K562 (cell line): ENCODE data around the gene POU3F1. TPM values are rescaled to one million over a fixed set of nuclear protein-coding genes. Genes with fewer than 3 reads are reported as not detected.
A peak's percentile ranks its signal among the peaks of the same experiment; 100 is the strongest.

Experiments
- ATAC-seq: fragments of 200-7000 bp; cut with Tn5 transposase; 3 replicates; pipeline ENCODE4 v1.9.1; 2020; ENCODE audit warnings: moderate library complexity
- BruUV-seq: library from RNA; stranded (reverse); fragments of 400-500 nt; replicated peaks from 2 replicates; lab custom pipeline; 2021; lab: Mats Ljungman, UMichigan
- CTCF ChIA-PET: fragments of 300-600 bp; formaldehyde crosslinking; extraction: SDS; loops from one replicate; lab custom pipeline; 2021; ENCODE audit warnings: low intra/inter-chr PET ratio; lab: Yijun Ruan, JAX
- POLR2A ChIA-PET: fragments of 300-600, 350-650 bp; sonication (Branson Sonifier 250); formaldehyde crosslinking; extraction: SDS; loops from one replicate; lab custom pipeline; 2021; ENCODE audit warnings: antibody characterized with exemption, inconsistent platforms; lab: Yijun Ruan, JAX
- DNase-seq, 4 experiments: peaks; one replicate each; pipeline versions ENCODE4 v3.0.0 to v3.0.0-alpha.2; 2011 to 2018; ENCODE audit warnings: low spot score in 3 of 4, mixed read lengths in 3 of 4; ENCODE audit errors: extremely low read depth in 1 of 4
- FAIRE-seq: peaks from 2 replicates; lab custom pipeline; 2011; peaks lifted over from hg19 to GRCh38; lab: Jason Lieb, UNC
- H2AFZ ChIP-seq: 2 replicates; pipeline ENCODE4 v1.6.0; 2011; ENCODE audit warnings: low read depth, low read length, control low read depth, inconsistent platforms
- H3K27ac ChIP-seq: fragments of 200-600 bp; 3 replicates; pipeline ENCODE4 v1.8.0; 2011; ENCODE audit warnings: low read depth, mild to moderate bottlenecking, control low read depth, inconsistent platforms, low read length, moderate library complexity, mixed read lengths; ENCODE audit errors: extremely low read depth
- H3K27me3 ChIP-seq, 2 experiments: fragments of 300-600 bp in 1 of 2; 2 replicates in 1 of 2; 3 replicates in 1 of 2; pipeline versions ENCODE4 v1.6.0 to v1.8.0; 2011; ENCODE audit warnings: inconsistent platforms in 2 of 2, low read length in 2 of 2, mild to moderate bottlenecking in 1 of 2, mixed read lengths in 1 of 2, moderate library complexity in 1 of 2; ENCODE audit not compliant: control insufficient read depth in 2 of 2, insufficient read depth in 2 of 2
- H3K36me3 ChIP-seq: fragments of 300-600 bp; 3 replicates; pipeline ENCODE4 v1.8.0; 2011; ENCODE audit warnings: mild to moderate bottlenecking, low read length, inconsistent platforms; ENCODE audit not compliant: control insufficient read depth, insufficient read depth
- H3K4me1 ChIP-seq, 2 experiments: fragments of 200-600 bp in 1 of 2; replicated peaks in 1 of 2; 2 replicates in 1 of 2; 3 replicates in 1 of 2; pipeline versions ENCODE4 v1.5.1 to v1.8.0; 2011; ENCODE audit warnings: inconsistent platforms in 2 of 2, low read length in 2 of 2, mild to moderate bottlenecking in 1 of 2, mixed read lengths in 1 of 2, moderate library complexity in 1 of 2; ENCODE audit not compliant: control insufficient read depth in 2 of 2, insufficient read depth in 2 of 2
- H3K4me2 ChIP-seq: 2 replicates; pipeline ENCODE4 v1.6.1; 2011; ENCODE audit warnings: low read length, control low read depth, inconsistent platforms, mixed read lengths; ENCODE audit not compliant: insufficient read depth
- H3K4me3 ChIP-seq: fragments of 200-600 bp; sonication (generic), shearing (Covaris generic); 2 replicates; pipeline ENCODE4 v1.5.1; 2016; ENCODE audit warnings: control low read depth, inconsistent platforms
- H3K79me2 ChIP-seq: fragments of 200-600 bp; 3 replicates; pipeline ENCODE4 v1.8.0; 2011; ENCODE audit warnings: low read length, inconsistent platforms; ENCODE audit not compliant: control insufficient read depth, insufficient read depth
- H3K9ac ChIP-seq, 2 experiments: 2 replicates each; pipeline versions ENCODE4 v1.6.0 to v1.6.1; 2011; ENCODE audit warnings: low read depth in 2 of 2, low read length in 2 of 2, control low read depth in 1 of 2, inconsistent platforms in 1 of 2, mild to moderate bottlenecking in 1 of 2, mixed read lengths in 1 of 2; ENCODE audit not compliant: insufficient read depth in 1 of 2
- H3K9me1 ChIP-seq: one replicate; pipeline ENCODE4 v1.6.0; 2011; ENCODE audit warnings: inconsistent platforms, mild to moderate bottlenecking, low read length, moderate library complexity; ENCODE audit not compliant: control insufficient read depth, insufficient read depth
- H3K9me3 ChIP-seq: replicated peaks from 2 replicates; pipeline ENCODE4 v1.5.1; 2011; ENCODE audit warnings: low read depth, low read length, inconsistent platforms; ENCODE audit not compliant: control insufficient read depth, insufficient read depth
- H4K20me1 ChIP-seq: replicated peaks from 2 replicates; pipeline ENCODE4 v1.6.1; 2011; ENCODE audit warnings: low read length, inconsistent platforms, mixed read lengths; ENCODE audit not compliant: control insufficient read depth, insufficient read depth
- NFIC ChIP-seq: fragments of 450-650 bp; IDR thresholded peaks from 2 replicates; pipeline ENCODE4 v1.6.1; 2017; ENCODE audit warnings: mild to moderate bottlenecking, inconsistent platforms
- ZNF77 ChIP-seq: fragments of 250-450 bp; sonication (Bioruptor Pico); IDR thresholded peaks from 2 replicates; pipeline ENCODE4 v1.5.0; 2020
- WGBS: fragments of 100-300 bp; shearing (Covaris generic); methylation state at CpG from one replicate; pipeline ENCODE4 v1.1.6; 2016; ENCODE audit warnings: low coverage, mixed read lengths; ENCODE audit not compliant: insufficient coverage; ENCODE audit errors: missing lambda C conversion rate; 5-methylcytosine and 5-hydroxymethylcytosine counted together
- in situ Hi-C: fragments of 300-500 bp; cut with MboI; formaldehyde crosslinking; loops from 4 replicates; pipeline ENCODE4 v1.15.0; 2018; ENCODE audit warnings: inconsistent platforms, mixed read lengths
- intact Hi-C: fragments of 100-400 bp; cut with micrococcal nuclease; formaldehyde crosslinking; loops from 2 replicates; pipeline ENCODE4 v1.14.2; 2022
- polyA plus RNA-seq, 8 experiments: library from polyadenylated mRNA; depleted of rRNA in 4 of 8; stranded (reverse) in 5 of 8; unstranded in 3 of 8; fragments of >200 nt; fragmentation: Nextera tagmentation in 2 of 8; fragmentation: Illumina TruSeq in 1 of 8; extraction: Ambion mirVana in 2 of 8; extraction: Trizol in 1 of 8; gene quantifications; 2 replicates each; pipeline versions ENCODE4 v1.2.1 to v1.2.3, GENCODE V29; 2011 to 2014; ENCODE audit warnings: inconsistent platforms in 1 of 8, missing spikeins in 1 of 8
- total RNA-seq, 7 experiments: library from RNA; depleted of rRNA in 6 of 7; stranded (reverse); fragments of >200 nt in 6 of 7; fragmentation: Illumina TruSeq in 2 of 7; extraction: Trizol in 2 of 7; gene quantifications; 2 replicates each; pipeline versions ENCODE4 v1.2.1 to v1.2.3, GENCODE V29; 2011 to 2021; ENCODE audit warnings: low replicate concordance in 1 of 7

POU3F1 gene
- total and polyA plus RNA-seq, 9 of the 15 experiments (the other 6 are each of a cell fraction or from before 2014, with no cell fraction given), result 0.09 TPM; not detected in 8

DNA sequence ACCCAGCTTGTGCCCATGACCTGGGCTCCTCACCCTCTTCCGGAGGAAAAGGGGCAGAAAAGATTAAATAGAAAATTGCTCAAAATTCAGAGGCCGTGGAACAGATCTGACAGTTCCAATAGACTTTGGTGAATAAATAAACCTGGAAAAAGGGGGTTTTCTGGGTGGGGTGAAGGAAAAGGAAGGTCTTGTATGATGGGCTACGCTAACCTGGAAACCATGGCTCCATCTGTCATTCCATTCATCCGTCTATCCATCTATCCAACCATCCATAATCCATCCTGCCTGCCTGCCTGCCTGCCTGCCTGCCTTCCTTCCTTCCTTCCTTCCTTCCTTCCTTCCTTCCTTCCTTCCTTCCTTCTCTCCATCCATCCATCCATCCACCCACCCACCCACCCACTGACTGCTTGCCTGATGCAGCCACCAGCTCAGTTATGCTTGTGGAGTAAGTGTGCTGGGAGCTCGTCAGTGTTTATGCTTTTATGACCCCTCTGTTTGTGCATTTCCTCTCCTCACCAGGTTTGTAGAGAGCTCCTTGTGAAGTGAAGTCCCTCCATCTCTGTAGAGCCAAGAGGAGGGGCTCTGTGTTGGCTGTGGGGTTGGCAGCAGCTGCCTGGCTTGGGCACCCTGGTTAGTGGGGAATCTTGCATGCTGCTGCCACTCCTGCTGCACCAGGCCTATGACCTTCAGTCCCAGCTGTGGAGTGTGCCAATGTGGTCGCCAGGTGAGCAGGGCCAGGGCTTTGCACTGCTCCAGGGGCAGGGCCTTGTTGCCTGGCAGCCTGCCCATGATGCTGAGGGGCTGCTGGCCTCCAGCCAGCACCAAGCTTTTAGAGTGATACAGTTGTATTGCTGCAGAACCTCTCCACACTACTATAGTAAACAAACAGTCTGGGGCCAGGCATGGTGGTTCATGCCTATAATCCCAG, 16.0 kb upstream of the POU3F1 start:
- H3K36me3 ChIP-seq, result no peaks in the 10 kb centered on the region
- no peak overlapping the region for H3K27ac ChIP-seq
- DNase-seq (no peak), FAIRE-seq (no peak), ATAC-seq (no peak)
- intact Hi-C loops, result no loop called here
- no TSS peak for BruUV-seq
- ChIA-PET CTCF (no interaction called here), POLR2A (interaction anchor here (0.6 to 2.2 kb wide), 3 partner anchors 10 to 720 kb away, joined by 3 to 5 read pairs (median 4); no protein-coding TSS in a partner anchor)
- peaks cover 2 to 17% of the 10 kb centered on the region in 2 experiments; a peak in 2 of 5 replicates for H3K27me3 ChIP-seq
- no peak overlapping the region for H3K4me3 ChIP-seq
- H3K9me3 ChIP-seq, result no peaks in the 10 kb centered on the region
- H3K79me2 ChIP-seq, result no peaks in the 10 kb centered on the region
- H3K9ac ChIP-seq, result no peak overlapping the region
- no peaks in the 10 kb centered on the region for H3K9me1 ChIP-seq
- no peak overlapping the region for H2AFZ ChIP-seq
- TF ChIP-seq ZNF77, result no peak
- peak; percentile 57 for TF ChIP-seq NFIC
- H3K4me1 ChIP-seq, result peaks cover 12 to 21% of the 10 kb centered on the region in 2 experiments; a peak in 4 of 5 replicates
- WGBS, result 15% methylated on average over 6 of the region's 6 CpGs
- no peaks in the 10 kb centered on the region for H4K20me1 ChIP-seq
- in situ Hi-C loops, result no loop called here
- H3K4me2 ChIP-seq, result no peak overlapping the region

- no peaks in the 10 kb centered on the region for H3K9me3 ChIP-seq
- FAIRE-seq (no peak), ATAC-seq (no peak), DNase-seq (no peak)
- H3K4me3 ChIP-seq, result no peak overlapping the region
- WGBS, result 8% methylated on average over 7 of the region's 7 CpGs
- no TSS peak for BruUV-seq
- intact Hi-C loops (no loop called here), in situ Hi-C loops (no loop called here)
- ChIA-PET CTCF (no interaction called here), POLR2A (interaction anchor here (0.7 to 2.2 kb wide), 3 partner anchors 9 to 781 kb away, joined by 3 to 5 read pairs (median 3); no protein-coding TSS in a partner anchor)
- no peaks in the 10 kb centered on the region for H3K9me1 ChIP-seq
- peaks cover 0 to 12% of the 10 kb centered on the region in 2 experiments; a peak in 2 of 5 replicates for H3K27me3 ChIP-seq
- H3K27ac ChIP-seq, result no peak overlapping the region
- H3K4me1 ChIP-seq, result peaks cover 12 to 21% of the 10 kb centered on the region in 2 experiments; a peak in 4 of 5 replicates
- no peak overlapping the region for H3K4me2 ChIP-seq
- H3K36me3 ChIP-seq, result no peaks in the 10 kb centered on the region
- no peaks in the 10 kb centered on the region for H4K20me1 ChIP-seq
- H3K9ac ChIP-seq, result no peak overlapping the region
- no peaks in the 10 kb centered on the region for H3K79me2 ChIP-seq
- no peak overlapping the region for H2AFZ ChIP-seq
Observed at GRCh38 chr1:38061883-38062328, 15.3 kb upstream of the POU3F1 start.
